Measurements from ENCODE around the gene RAPGEF3. TPM values are rescaled to one million over a fixed set of nuclear protein-coding genes. Genes with fewer than 3 reads are reported as not detected.

RAPGEF3 gene
- total and polyA plus RNA-seq, 9 of the 15 experiments (the other 6 are each of a cell fraction or from before 2014, with no cell fraction given): 0.03 to 0.78 (median 0.37) TPM; not detected in 1

DNA sequence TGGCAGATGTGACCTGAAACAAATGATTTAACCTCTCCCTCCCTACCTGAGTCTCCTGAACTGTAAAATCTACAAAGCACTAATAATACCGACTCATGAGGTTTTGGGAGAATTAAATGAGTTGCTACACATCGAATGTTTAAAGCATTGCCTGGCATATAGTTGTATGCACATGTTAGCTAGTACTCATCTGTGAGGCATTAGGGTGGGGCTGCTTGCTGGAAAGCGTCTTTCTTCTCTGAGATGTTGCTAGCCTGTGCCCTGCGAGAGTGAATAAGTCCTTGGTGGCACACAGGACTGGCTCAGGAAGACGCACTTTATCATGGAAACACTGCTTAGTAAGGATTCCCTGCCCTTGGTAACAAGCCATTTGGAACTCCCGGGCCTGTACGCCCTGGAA is 6.1 kb downstream of the RAPGEF3 start (continued):
- TF ChIP-seq NFYB (IDR thresholded peaks at IDR 0.05; ENCODE audit: extremely low read depth, insufficient read length) (no peak), SMAD1 (IDR thresholded peaks at IDR 0.05; ENCODE audit: low read depth, low read length, partially characterized antibody) (no peak), CHD2 (IDR thresholded peaks at IDR 0.05; ENCODE audit: low read depth, low read length) (no peak)

DNA sequence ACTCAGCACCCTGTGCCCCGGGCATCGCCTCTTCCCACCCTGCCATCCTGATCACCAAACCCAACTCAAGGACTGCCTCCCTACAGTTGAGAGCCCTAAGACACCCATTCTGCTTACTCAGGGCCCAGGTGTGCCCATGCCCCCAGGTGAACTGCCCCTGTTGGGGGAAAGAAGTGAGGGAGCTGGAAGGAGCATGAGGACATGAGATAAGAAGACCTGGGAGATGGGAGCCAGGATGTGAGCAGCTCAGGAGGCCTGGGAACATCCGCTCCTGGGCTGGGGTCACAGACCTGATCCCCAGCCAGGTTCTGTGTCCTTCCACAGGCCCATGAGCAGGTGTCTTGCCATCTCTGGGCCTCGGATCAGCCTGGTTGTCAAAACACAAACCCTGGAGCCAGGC is 6.6 kb downstream of the RAPGEF3 start:
- TF ChIP-seq MEIS2 (IDR thresholded peaks at IDR 0.05; ENCODE audit: partially characterized antibody) (no peak), ZBTB17 (CRISPR knock-in tag; IDR thresholded peaks at IDR 0.05) (no peak), FOXJ3 (CRISPR knock-in tag; IDR thresholded peaks at IDR 0.05) (no peak), ARID2 (IDR thresholded peaks at IDR 0.05) (no peak), RHOXF2B (CRISPR knock-in tag; conservative IDR thresholded peaks at IDR 0.05) (no peak), ZBED1 (IDR thresholded peaks at IDR 0.05) (no peak), TAF15 (IDR thresholded peaks at IDR 0.05; ENCODE audit: low read depth, low read length) (no peak), HCFC1 (IDR thresholded peaks at IDR 0.05; ENCODE audit: low read depth, low read length) (no peak)
- TF ChIP-seq, protein P1, sequence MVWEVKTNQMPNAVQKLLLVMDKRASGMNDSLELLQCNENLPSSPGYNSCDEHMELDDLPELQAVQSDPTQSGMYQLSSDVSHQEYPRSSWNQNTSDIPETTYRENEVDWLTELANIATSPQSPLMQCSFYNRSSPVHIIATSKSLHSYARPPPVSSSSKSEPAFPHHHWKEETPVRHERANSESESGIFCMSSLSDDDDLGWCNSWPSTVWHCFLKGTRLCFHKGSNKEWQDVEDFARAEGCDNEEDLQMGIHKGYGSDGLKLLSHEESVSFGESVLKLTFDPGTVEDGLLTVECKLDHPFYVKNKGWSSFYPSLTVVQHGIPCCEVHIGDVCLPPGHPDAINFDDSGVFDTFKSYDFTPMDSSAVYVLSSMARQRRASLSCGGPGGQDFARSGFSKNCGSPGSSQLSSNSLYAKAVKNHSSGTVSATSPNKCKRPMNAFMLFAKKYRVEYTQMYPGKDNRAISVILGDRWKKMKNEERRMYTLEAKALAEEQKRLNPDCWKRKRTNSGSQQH (CRISPR knock-in tag; IDR thresholded peaks at IDR 0.05): no peak
- TF ChIP-seq, protein P2, sequence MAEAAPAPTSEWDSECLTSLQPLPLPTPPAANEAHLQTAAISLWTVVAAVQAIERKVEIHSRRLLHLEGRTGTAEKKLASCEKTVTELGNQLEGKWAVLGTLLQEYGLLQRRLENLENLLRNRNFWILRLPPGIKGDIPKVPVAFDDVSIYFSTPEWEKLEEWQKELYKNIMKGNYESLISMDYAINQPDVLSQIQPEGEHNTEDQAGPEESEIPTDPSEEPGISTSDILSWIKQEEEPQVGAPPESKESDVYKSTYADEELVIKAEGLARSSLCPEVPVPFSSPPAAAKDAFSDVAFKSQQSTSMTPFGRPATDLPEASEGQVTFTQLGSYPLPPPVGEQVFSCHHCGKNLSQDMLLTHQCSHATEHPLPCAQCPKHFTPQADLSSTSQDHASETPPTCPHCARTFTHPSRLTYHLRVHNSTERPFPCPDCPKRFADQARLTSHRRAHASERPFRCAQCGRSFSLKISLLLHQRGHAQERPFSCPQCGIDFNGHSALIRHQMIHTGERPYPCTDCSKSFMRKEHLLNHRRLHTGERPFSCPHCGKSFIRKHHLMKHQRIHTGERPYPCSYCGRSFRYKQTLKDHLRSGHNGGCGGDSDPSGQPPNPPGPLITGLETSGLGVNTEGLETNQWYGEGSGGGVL (CRISPR knock-in tag; IDR thresholded peaks at IDR 0.05): no peak
- H3K36me3 ChIP-seq (ENCODE audit: control insufficient read depth, insufficient read depth, low read length): no peaks in the 10 kb centered on the region
- ATAC-seq: no peak
- FAIRE-seq: no peak
- no peak overlapping the region for H2AFZ ChIP-seq (ENCODE audit: low read depth, low read length)
- no peaks in the 10 kb centered on the region for H3K79me2 ChIP-seq (ENCODE audit: control insufficient read depth, insufficient read depth, low read length)
- intact Hi-C loops (cut with micrococcal nuclease) (no loop called here), in situ Hi-C loops (cut with MboI) (no loop called here)
- no peaks in the 10 kb centered on the region for H4K20me1 ChIP-seq (replicated peaks; ENCODE audit: control insufficient read depth, insufficient read depth, low read length)
- no peaks in the 10 kb centered on the region for H3K9me1 ChIP-seq (ENCODE audit: control insufficient read depth, insufficient read depth, low read length)
- BruUV-seq (replicated peaks): no TSS peak
- CTCF ChIA-PET (ENCODE audit: low intra/inter-chr PET ratio): no interaction called here
- peak overlapping the region in 1 of 2 experiments; percentile 33; a peak in 2 of 4 replicates for H3K9ac ChIP-seq (ENCODE audit: insufficient read depth in 1 of 2, low read depth in 2 of 2, low read length in 2 of 2)
- POLR2A ChIA-PET: interaction anchor here (0.8 kb wide), 1 partner anchor 20 kb away, joined by 4 read pairs; no protein-coding TSS in a partner anchor
- peaks cover 23 to 32% of the 10 kb centered on the region in 2 experiments; a peak in 4 of 5 replicates for H3K27me3 ChIP-seq (ENCODE audit: control insufficient read depth in 2 of 2, insufficient read depth in 2 of 2, low read length in 2 of 2)
- peaks cover 6 to 19% of the 10 kb centered on the region in 2 experiments; a peak in 2 of 5 replicates for H3K4me1 ChIP-seq (replicated peaks in 1 of 2; ENCODE audit: control insufficient read depth in 2 of 2, insufficient read depth in 2 of 2, low read length in 2 of 2)
- no peak for DNase-seq (ENCODE audit: extremely low read depth in 1 of 4, low spot score in 3 of 4)
- no peak overlapping the region for H3K27ac ChIP-seq (ENCODE audit: extremely low read depth, low read depth, low read length)
- no peak overlapping the region for H3K4me3 ChIP-seq
- 32% methylated on average over 4 of the region's 4 CpGs for whole genome bisulfite sequencing (ENCODE audit: insufficient coverage, low coverage, missing lambda C conversion rate)
- H3K4me2 ChIP-seq (ENCODE audit: insufficient read depth, low read length): no peak overlapping the region
- H3K9me3 ChIP-seq (replicated peaks; ENCODE audit: control insufficient read depth, insufficient read depth, low read depth, low read length): no peaks in the 10 kb centered on the region
